A549 treated with AZD2906 at 1 μM for 4 hours (cell line): ENCODE measurements around the gene ABHD17C. TPM values are rescaled to one million over a fixed set of nuclear protein-coding genes. Genes with fewer than 3 reads are reported as not detected.

Experiments
- total RNA-seq: library from RNA; stranded (reverse); fragments of 200-300 nt; extraction: Qiagen RNA extraction; gene quantifications from 5 replicates; pipeline ENCODE4 v1.2.3, GENCODE V29; 2022

ABHD17C gene
- total RNA-seq = 24.2 to 26.1 TPM (median 25.7 TPM) in 5 replicates

GRCh38 chr15:80695099-80695910, at the start of gene ABHD17C:
Gene ABHD17C (plus strand): TSS chr15:80695310. CDS start chr15:80695430, 120 bp downstream.

GRCh38 chr15:80778964-80779657, 84.0 kb downstream of the ABHD17C start, which contains the start of gene CEMIP:
Gene CEMIP (plus strand): TSS chr15:80779370. CDS start chr15:80873880, 94,510 bp downstream.

Other genes with a start within 250 kb of the ABHD17C start
- 0.78 to 1.2 TPM (median 1.0 TPM) in 5 replicates for gene CEMIP, start 84.1 kb downstream of the ABHD17C start, total RNA-seq